Lung (tissue), 12 donors: ENCODE measurements around the gene CDC42BPB. TPM values are rescaled to one million over a fixed set of nuclear protein-coding genes. Genes with fewer than 3 reads are reported as not detected.

Experiments used
- ATAC-seq: fragments of 200-7000 bp; cut with Tn5 transposase; one replicate; pipeline ENCODE4 v1.9.1; 2020; ENCODE audit warnings: moderate number of reproducible peaks; ENCODE audit not compliant: insufficient read depth, low FRiP score
- DNase-seq, 3 donors: peaks; one replicate each; pipeline ENCODE4 v3.0.0-alpha.2; 2013 to 2017
- H3K27ac ChIP-seq, 2 donors: one replicate each; pipeline ENCODE4 v1.5.1; 2013; ENCODE audit warnings: mild to moderate bottlenecking in 2 of 2, moderate library complexity in 2 of 2, control low read depth in 1 of 2, inconsistent platforms in 1 of 2, low read depth in 1 of 2, low read length in 1 of 2
- H3K27me3 ChIP-seq, 3 donors: one replicate each; pipeline ENCODE4 v1.5.1; 2013; ENCODE audit warnings: low read length in 2 of 3; ENCODE audit not compliant: control insufficient read depth in 3 of 3, insufficient read depth in 3 of 3
- H3K36me3 ChIP-seq, 4 donors: one replicate each; pipeline ENCODE4 v1.5.1; 2013; ENCODE audit warnings: low read length in 4 of 4, mild to moderate bottlenecking in 1 of 4, moderate library complexity in 1 of 4; ENCODE audit not compliant: control insufficient read depth in 4 of 4, insufficient read depth in 4 of 4
- H3K4me1 ChIP-seq, 5 donors: one replicate each; pipeline ENCODE4 v1.5.1; 2013; ENCODE audit warnings: low read length in 5 of 5, mild to moderate bottlenecking in 2 of 5, moderate library complexity in 1 of 5; ENCODE audit not compliant: control insufficient read depth in 5 of 5, insufficient read depth in 5 of 5
- H3K4me3 ChIP-seq: one replicate; pipeline ENCODE4 v1.5.1; 2013; ENCODE audit warnings: mild to moderate bottlenecking, control low read depth, moderate library complexity
- H3K9ac ChIP-seq, 2 donors: one replicate each; pipeline ENCODE4 v1.5.1; 2013; ENCODE audit warnings: low read length in 2 of 2, control low read depth in 1 of 2; ENCODE audit not compliant: insufficient read depth in 1 of 2
- H3K9me3 ChIP-seq, 4 donors: one replicate each; pipeline ENCODE4 v1.5.1; 2013; ENCODE audit warnings: low read length in 3 of 4, mild to moderate bottlenecking in 1 of 4, moderate library complexity in 1 of 4; ENCODE audit not compliant: control insufficient read depth in 4 of 4, insufficient read depth in 3 of 4
- WGBS, 2 donors: extraction: QIAGEN DNeasy Blood & Tissue Kit; methylation state at CpG; one replicate each; pipeline ENCODE4 v1.1.7; 2013; 5-methylcytosine and 5-hydroxymethylcytosine counted together
- polyA plus RNA-seq, 2 donors: library from polyadenylated mRNA; stranded (reverse); fragments of 200-250 nt; gene quantifications; one replicate each; pipeline ENCODE4 v1.2.1, GENCODE V29; 2013
- total RNA-seq, 2 donors: library from RNA; depleted of rRNA in 1 of 2; stranded (reverse); fragments of >200 nt in 1 of 2; gene quantifications; one replicate each; pipeline ENCODE4 v1.2.1, GENCODE V29; 2014 to 2021
- TF ChIP-seq, protein P1 (sequence below): IDR thresholded peaks from 2 replicates; pipeline ENCODE4 v1.5.1; 2012; ENCODE audit warnings: mild to moderate bottlenecking; ENCODE audit errors: control extremely low read depth, extremely low read depth
- donor health status: control.
- donor health status: control.
- donor health status: Bipolar disorder and iron deficiency.
- donor health status: healthy.
- donor health status: DM: yes; HTN: yes; CAD: no.

CDC42BPB gene
- total and polyA plus RNA-seq, 4 donors: 39.3 to 97.9 (median 66.6) TPM

GRCh38 chr14:102985665-102986064 lies 71.7 kb downstream of the CDC42BPB start:
- H3K9me3 ChIP-seq: peaks cover 2 to 14% (median 5%) of the 10 kb centered on the region in 4 donors
- H3K36me3 ChIP-seq: peaks cover 12 to 46% (median 42%) of the 10 kb centered on the region in 4 donors
- ATAC-seq (no peak), DNase-seq (no peak)
- TF ChIP-seq, protein P1, sequence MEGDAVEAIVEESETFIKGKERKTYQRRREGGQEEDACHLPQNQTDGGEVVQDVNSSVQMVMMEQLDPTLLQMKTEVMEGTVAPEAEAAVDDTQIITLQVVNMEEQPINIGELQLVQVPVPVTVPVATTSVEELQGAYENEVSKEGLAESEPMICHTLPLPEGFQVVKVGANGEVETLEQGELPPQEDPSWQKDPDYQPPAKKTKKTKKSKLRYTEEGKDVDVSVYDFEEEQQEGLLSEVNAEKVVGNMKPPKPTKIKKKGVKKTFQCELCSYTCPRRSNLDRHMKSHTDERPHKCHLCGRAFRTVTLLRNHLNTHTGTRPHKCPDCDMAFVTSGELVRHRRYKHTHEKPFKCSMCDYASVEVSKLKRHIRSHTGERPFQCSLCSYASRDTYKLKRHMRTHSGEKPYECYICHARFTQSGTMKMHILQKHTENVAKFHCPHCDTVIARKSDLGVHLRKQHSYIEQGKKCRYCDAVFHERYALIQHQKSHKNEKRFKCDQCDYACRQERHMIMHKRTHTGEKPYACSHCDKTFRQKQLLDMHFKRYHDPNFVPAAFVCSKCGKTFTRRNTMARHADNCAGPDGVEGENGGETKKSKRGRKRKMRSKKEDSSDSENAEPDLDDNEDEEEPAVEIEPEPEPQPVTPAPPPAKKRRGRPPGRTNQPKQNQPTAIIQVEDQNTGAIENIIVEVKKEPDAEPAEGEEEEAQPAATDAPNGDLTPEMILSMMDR: no peak
- no peaks in the 10 kb centered on the region for H3K4me1 ChIP-seq
- 85 to 97% methylated on average over 10 of the region's 10 CpGs for WGBS, 2 donors
- no peaks in the 10 kb centered on the region for H3K27me3 ChIP-seq
- no peak overlapping the region for H3K27ac ChIP-seq
- H3K9ac ChIP-seq: no peak overlapping the region
- no peak overlapping the region for H3K4me3 ChIP-seq

GRCh38 chr14:102984336-102985102 lies 72.8 kb downstream of the CDC42BPB start:
- H3K36me3 ChIP-seq: peaks cover 9 to 45% (median 37%) of the 10 kb centered on the region in 4 donors

DNA sequence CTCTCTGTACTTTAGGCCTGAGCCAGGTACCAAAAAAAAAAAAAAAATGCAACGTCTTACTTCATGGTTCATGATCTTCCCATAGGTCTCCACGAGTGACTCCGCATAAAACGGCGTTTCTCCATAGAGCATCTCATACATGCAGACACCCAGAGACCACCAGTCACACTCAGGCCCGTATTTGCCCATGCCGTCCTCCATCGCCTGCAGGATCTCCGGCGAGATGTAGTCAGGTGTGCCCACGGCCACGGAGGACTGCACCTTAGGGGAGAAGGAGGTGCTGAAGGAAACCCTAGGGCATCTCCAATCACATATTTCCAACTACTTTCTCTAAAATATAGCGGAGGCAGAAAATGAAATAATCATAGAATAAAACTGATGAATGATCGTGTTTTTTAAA lies 73.9 kb downstream of the CDC42BPB start:
- Histone ChIP-seq H3K27ac (no peak overlapping the region), H3K4me3 (no peak overlapping the region), H3K27me3 (no peaks in the 10 kb centered on the region), H3K4me1 (no peaks in the 10 kb centered on the region), H3K36me3 (peaks cover 4 to 44% (median 30%) of the 10 kb centered on the region in 4 donors), H3K9me3 (peaks cover 2 to 9% (median 5%) of the 10 kb centered on the region in 4 donors), H3K9ac (no peak overlapping the region)
- no peak for ATAC-seq
- no peak for DNase-seq
- TF ChIP-seq, protein P1: no peak
- 93 to 94% methylated on average over 14 of the region's 14 CpGs for WGBS, 2 donors

More at GRCh38 chr14:102984336-102985102, 72.8 kb downstream of the CDC42BPB start:
- H3K9ac ChIP-seq: no peak overlapping the region
- H3K4me3 ChIP-seq: no peak overlapping the region
- ATAC-seq (no peak), DNase-seq (no peak)
- no peaks in the 10 kb centered on the region for H3K4me1 ChIP-seq
- peaks cover 2 to 10% (median 5%) of the 10 kb centered on the region in 4 donors for H3K9me3 ChIP-seq
- TF ChIP-seq, protein P1: no peak
- 94 to 96% methylated on average over 19 of the region's 19 CpGs for WGBS, 2 donors
- no peaks in the 10 kb centered on the region for H3K27me3 ChIP-seq
- H3K27ac ChIP-seq: no peak overlapping the region
